HepG2 (cell line): ENCODE results near the gene KIFC1. TPM values are rescaled to one million over a fixed set of nuclear protein-coding genes. Genes with fewer than 3 reads are reported as not detected.

ENCODE experiments used
- ARID5B ChIP-seq: IDR thresholded peaks from 2 replicates; pipeline ENCODE4 v1.4.0; 2020; ENCODE audit warnings: mild to moderate bottlenecking, missing genetic modification reagents
- CENPX ChIP-seq: sonication (generic); formaldehyde crosslinking; IDR thresholded peaks from 2 replicates; pipeline ENCODE4 v1.9.0; 2021; ENCODE audit warnings: mild to moderate bottlenecking, missing genetic modification reagents, moderate library complexity
- EHMT2 ChIP-seq: fragments of 200-600 bp; sonication (generic); IDR thresholded peaks from 2 replicates; pipeline ENCODE4 v1.7.0; 2017; ENCODE audit warnings: antibody characterized with exemption, low read depth, low read length, borderline replicate concordance
- FOXA3 ChIP-seq: IDR thresholded peaks from 2 replicates; pipeline ENCODE4 v1.6.1; 2016; ENCODE audit warnings: missing genetic modification reagents, missing compliant biosample characterization
- HDAC2 ChIP-seq: sonication (generic); formaldehyde crosslinking; IDR thresholded peaks from 2 replicates; pipeline ENCODE4 v1.4.0; 2020; ENCODE audit warnings: missing genetic modification reagents
- KAT7 ChIP-seq: IDR thresholded peaks from 2 replicates; pipeline ENCODE4 v1.6.1; 2018; ENCODE audit warnings: borderline replicate concordance, missing compliant biosample characterization
- SMYD3 ChIP-seq: sonication (generic); formaldehyde crosslinking; IDR thresholded peaks from 2 replicates; pipeline ENCODE4 v1.8.1; 2023; ENCODE audit warnings: mild to moderate bottlenecking, missing genetic modification reagents
- SP140L ChIP-seq: sonication (generic); formaldehyde crosslinking; IDR thresholded peaks from 2 replicates; pipeline ENCODE4 v1.4.0; 2020; ENCODE audit warnings: missing genetic modification reagents, borderline replicate concordance
- TAF15 ChIP-seq: fragments of 200-400 bp; formaldehyde crosslinking; IDR thresholded peaks from one replicate; pipeline ENCODE4 v1.6.1; 2018; ENCODE audit warnings: mild to moderate bottlenecking, low read depth, low read length; ENCODE audit not compliant: poor library complexity, severe bottlenecking
- WIZ ChIP-seq: sonication (generic); formaldehyde crosslinking; IDR thresholded peaks from 2 replicates; pipeline ENCODE4 v1.5.1; 2020; ENCODE audit warnings: mild to moderate bottlenecking, missing genetic modification reagents
- ZFP36L2 ChIP-seq: sonication (generic); formaldehyde crosslinking; IDR thresholded peaks from 2 replicates; pipeline ENCODE4 v1.4.0; 2020; ENCODE audit warnings: missing genetic modification reagents
- ZNF282 ChIP-seq: fragments of 450-650 bp; IDR thresholded peaks from 2 replicates; pipeline ENCODE4 v1.6.1; 2018; ENCODE audit not compliant: partially characterized antibody
- ZNF30 ChIP-seq: sonication (generic); formaldehyde crosslinking; IDR thresholded peaks from 2 replicates; pipeline ENCODE4 v1.5.0; 2020; ENCODE audit warnings: mild to moderate bottlenecking, missing genetic modification reagents
- ZNF337 ChIP-seq: sonication (generic); formaldehyde crosslinking; IDR thresholded peaks from 2 replicates; pipeline ENCODE4 v1.5.1; 2020; ENCODE audit warnings: missing genetic modification reagents, low read depth, mild to moderate bottlenecking, borderline replicate concordance
- ZNF414 ChIP-seq: sonication (generic); formaldehyde crosslinking; IDR thresholded peaks from 2 replicates; pipeline ENCODE4 v1.5.0; 2020; ENCODE audit warnings: missing genetic modification reagents
- ZNF552 ChIP-seq: sonication (generic); formaldehyde crosslinking; IDR thresholded peaks from 2 replicates; pipeline ENCODE4 v1.9.0; 2022; ENCODE audit warnings: missing genetic modification reagents, mild to moderate bottlenecking, borderline replicate concordance
- ZNF616 ChIP-seq: sonication (generic); formaldehyde crosslinking; IDR thresholded peaks from 2 replicates; pipeline ENCODE4 v1.5.0; 2020; ENCODE audit warnings: low read depth, mild to moderate bottlenecking, missing genetic modification reagents
- ZNF652 ChIP-seq: IDR thresholded peaks from 2 replicates; pipeline ENCODE4 v1.6.1; 2016; ENCODE audit warnings: low read depth, borderline replicate concordance
- ZNF841 ChIP-seq: sonication (generic); formaldehyde crosslinking; IDR thresholded peaks from 2 replicates; pipeline ENCODE4 v1.8.1; 2023; ENCODE audit warnings: missing genetic modification reagents, borderline replicate concordance
- polyA plus RNA-seq, 8 experiments: library from polyadenylated mRNA; depleted of rRNA in 3 of 8; stranded (reverse) in 7 of 8; unstranded in 1 of 8; fragments of >200 nt; fragmentation: Illumina TruSeq in 4 of 8; extraction: Trizol in 4 of 8; gene quantifications; 2 replicates each; pipeline versions ENCODE4 v1.2.1 to v1.2.3, GENCODE V29; 2011 to 2016; ENCODE audit warnings: low read depth in 4 of 8, missing spikeins in 1 of 8, mixed read lengths in 1 of 8; ENCODE audit not compliant: insufficient read depth in 1 of 8
- total RNA-seq, 5 experiments: library from RNA; depleted of rRNA; stranded (reverse); fragments of >200 nt; fragmentation: Illumina TruSeq; extraction: Trizol; gene quantifications; 2 replicates each; pipeline ENCODE4 v1.2.3, GENCODE V29; 2016; ENCODE audit warnings: low read depth in 1 of 5
- TF ChIP-seq, protein P1 (sequence below): sonication (generic); formaldehyde crosslinking; IDR thresholded peaks from 2 replicates; pipeline ENCODE4 v1.4.0; 2020; ENCODE audit warnings: low read depth, missing genetic modification reagents
- TF ChIP-seq, protein P2 (sequence below): sonication (generic); formaldehyde crosslinking; IDR thresholded peaks from 2 replicates; pipeline ENCODE4 v1.4.0; 2020; ENCODE audit warnings: mild to moderate bottlenecking, low read depth, missing genetic modification reagents

KIFC1 gene
- total and polyA plus RNA-seq, 2 of the 13 experiments (the other 11 are each of a cell fraction or from before 2014, with no cell fraction given): 25.0 to 45.5 TPM

DNA sequence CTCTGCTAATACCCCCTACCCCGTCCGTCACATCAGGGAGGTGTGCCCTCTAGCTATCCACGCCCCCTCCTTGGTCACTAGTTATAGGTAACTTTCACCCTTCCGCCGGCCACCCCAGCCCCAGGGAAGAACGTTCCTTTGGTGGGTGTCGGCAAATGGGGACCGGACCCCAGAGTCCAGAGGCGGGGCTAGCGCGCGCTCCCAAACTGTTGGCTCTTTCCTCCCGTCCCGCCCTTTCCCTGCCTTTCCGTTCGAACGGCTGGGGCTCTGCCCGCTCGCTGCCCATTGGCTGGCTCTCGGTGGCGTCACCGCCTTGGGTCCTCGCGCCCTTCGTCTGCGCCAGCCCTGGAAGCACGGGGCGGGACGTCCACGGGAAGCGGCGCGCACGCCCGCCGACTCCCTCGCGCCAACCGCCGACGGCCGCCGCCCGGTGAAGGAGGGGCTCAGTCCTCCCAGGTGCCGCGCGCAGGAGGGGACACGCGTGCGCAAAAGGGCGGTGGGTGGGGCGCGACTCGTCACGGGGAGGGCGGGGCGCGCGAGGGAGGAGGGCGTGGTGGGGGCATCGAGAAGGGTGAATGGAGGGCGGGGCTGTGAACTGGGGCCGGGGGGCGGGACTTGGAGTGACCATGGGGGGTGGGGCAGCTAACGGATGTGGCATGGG, 18.6 kb downstream of the KIFC1 start (continued):
- TF ChIP-seq ZNF552 (CRISPR knock-in tag) (peak; percentile 76; the same call in 1 of the 2 replicates), KAT7 (CRISPR knock-in tag) (peak; percentile 85; the same call in 1 of the 2 replicates), ZNF652 (no peak), ZNF616 (CRISPR knock-in tag) (peak; percentile 81; the same call in 1 of the 2 replicates), CENPX (CRISPR knock-in tag) (no peak), ZNF841 (CRISPR knock-in tag) (peak; percentile 92; the same call in 1 of the 2 replicates), HDAC2 (peak; percentile 72), FOXA3 (peak; percentile 71), SP140L (CRISPR knock-in tag) (peak; percentile 33; the same call in 1 of the 2 replicates), ZNF30 (CRISPR knock-in tag) (no peak), SMYD3 (CRISPR knock-in tag) (peak; percentile 85), EHMT2 (no peak), ARID5B (peak; percentile 57; the same call in 1 of the 2 replicates), WIZ (peak; percentile 65; the same call in 1 of the 2 replicates), ZNF282 (no peak), ZNF414 (CRISPR knock-in tag) (peak; percentile 77; the same call in 1 of the 2 replicates), ZFP36L2 (CRISPR knock-in tag) (no peak), ZNF337 (0 out of 2 replicates have a peak, but pooled peaks have one; percentile 74), TAF15 (peak; percentile 81)
- TF ChIP-seq, protein P1, sequence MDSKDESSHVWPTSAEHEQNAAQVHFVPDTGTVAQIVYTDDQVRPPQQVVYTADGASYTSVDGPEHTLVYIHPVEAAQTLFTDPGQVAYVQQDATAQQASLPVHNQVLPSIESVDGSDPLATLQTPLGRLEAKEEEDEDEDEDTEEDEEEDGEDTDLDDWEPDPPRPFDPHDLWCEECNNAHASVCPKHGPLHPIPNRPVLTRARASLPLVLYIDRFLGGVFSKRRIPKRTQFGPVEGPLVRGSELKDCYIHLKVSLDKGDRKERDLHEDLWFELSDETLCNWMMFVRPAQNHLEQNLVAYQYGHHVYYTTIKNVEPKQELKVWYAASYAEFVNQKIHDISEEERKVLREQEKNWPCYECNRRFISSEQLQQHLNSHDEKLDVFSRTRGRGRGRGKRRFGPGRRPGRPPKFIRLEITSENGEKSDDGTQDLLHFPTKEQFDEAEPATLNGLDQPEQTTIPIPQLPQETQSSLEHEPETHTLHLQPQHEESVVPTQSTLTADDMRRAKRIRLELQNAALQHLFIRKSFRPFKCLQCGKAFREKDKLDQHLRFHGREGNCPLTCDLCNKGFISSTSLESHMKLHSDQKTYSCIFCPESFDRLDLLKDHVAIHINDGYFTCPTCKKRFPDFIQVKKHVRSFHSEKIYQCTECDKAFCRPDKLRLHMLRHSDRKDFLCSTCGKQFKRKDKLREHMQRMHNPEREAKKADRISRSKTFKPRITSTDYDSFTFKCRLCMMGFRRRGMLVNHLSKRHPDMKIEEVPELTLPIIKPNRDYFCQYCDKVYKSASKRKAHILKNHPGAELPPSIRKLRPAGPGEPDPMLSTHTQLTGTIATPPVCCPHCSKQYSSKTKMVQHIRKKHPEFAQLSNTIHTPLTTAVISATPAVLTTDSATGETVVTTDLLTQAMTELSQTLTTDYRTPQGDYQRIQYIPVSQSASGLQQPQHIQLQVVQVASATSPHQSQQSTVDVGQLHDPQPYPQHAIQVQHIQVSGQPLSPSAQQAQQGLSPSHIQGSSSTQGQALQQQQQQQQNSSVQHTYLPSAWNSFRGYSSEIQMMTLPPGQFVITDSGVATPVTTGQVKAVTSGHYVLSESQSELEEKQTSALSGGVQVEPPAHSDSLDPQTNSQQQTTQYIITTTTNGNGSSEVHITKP (CRISPR knock-in tag): no peak
- TF ChIP-seq, protein P2, sequence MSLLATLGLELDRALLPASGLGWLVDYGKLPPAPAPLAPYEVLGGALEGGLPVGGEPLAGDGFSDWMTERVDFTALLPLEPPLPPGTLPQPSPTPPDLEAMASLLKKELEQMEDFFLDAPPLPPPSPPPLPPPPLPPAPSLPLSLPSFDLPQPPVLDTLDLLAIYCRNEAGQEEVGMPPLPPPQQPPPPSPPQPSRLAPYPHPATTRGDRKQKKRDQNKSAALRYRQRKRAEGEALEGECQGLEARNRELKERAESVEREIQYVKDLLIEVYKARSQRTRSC (CRISPR knock-in tag): 0 out of 2 replicates have a peak, but pooled peaks have one; percentile 76
